Stimulated activated CD8-positive, alpha-beta memory T cell treated with anti-CD3 and anti-CD28 coated beads, Interleukin-15, amount 100 ng/mL, for 48 hours (primary cell): ENCODE measurements around the gene VAMP5.
A peak's percentile ranks its signal among the peaks of the same experiment; 100 is the strongest.
"Not testable (repeated sequence)": the region's sequence is repeated elsewhere in the genome, so short reads cannot be mapped to it uniquely, and the experiment has no call there.

Source experiments
- DNase-seq, 2 donors: peaks; one replicate each; pipeline ENCODE4 v3.0.0-alpha.2; 2020; ENCODE audit warnings: low read depth in 2 of 2

The VAMP5 gene

GRCh38 chr2:85601771-85602475 lies 17.7 kb downstream of the VAMP5 start:
- no peak for DNase-seq

- DNase-seq, result peak; percentile 87 to 88
Measured at GRCh38 chr2:85602476-85603234, 18.4 kb downstream of the VAMP5 start, which contains the start of gene TMEM150A. TMEM150A (minus strand) TSS chr2:85602698; CDS start chr2:85601948, 750 bp downstream.

- DNase-seq, result not testable (repeated sequence)
Measured at GRCh38 chr2:85604133-85604444, 19.9 kb downstream of the VAMP5 start.

GRCh38 chr2:85604568-85605339 lies 20.5 kb downstream of the VAMP5 start:
- DNase-seq, result no peak

GRCh38 chr2:85605406-85606115 lies 21.3 kb downstream of the VAMP5 start:
- DNase-seq, result no peak

- no peak for DNase-seq
Measured at GRCh38 chr2:85606116-85606455, 21.9 kb downstream of the VAMP5 start.

GRCh38 chr2:85607268-85608215 lies 23.3 kb downstream of the VAMP5 start:
- no peak for DNase-seq

GRCh38 chr2:85611217-85611704 lies 27.0 kb downstream of the VAMP5 start:
- DNase-seq, result no peak

GRCh38 chr2:85611705-85612587 lies 27.7 kb downstream of the VAMP5 start, which contains the start of gene C2orf68:
C2orf68 (minus strand) TSS chr2:85612066; CDS start chr2:85611984, 82 bp downstream.
- DNase-seq, result peak; percentile 88 to 89

GRCh38 chr2:85613717-85614515 lies 29.7 kb downstream of the VAMP5 start:
- DNase-seq, result no peak

GRCh38 chr2:85614757-85615156 lies 30.5 kb downstream of the VAMP5 start:
- DNase-seq, result not testable (repeated sequence)

GRCh38 chr2:85615413-85615728 lies 31.1 kb downstream of the VAMP5 start:
- no peak for DNase-seq

GRCh38 chr2:85617723-85618122 lies 33.5 kb downstream of the VAMP5 start:
- not testable (repeated sequence) for DNase-seq

GRCh38 chr2:85619617-85620016 lies 35.4 kb downstream of the VAMP5 start:
- DNase-seq, result no peak

GRCh38 chr2:85621338-85621737 lies 37.1 kb downstream of the VAMP5 start:
- DNase-seq, result no peak

- DNase-seq, result no peak
Measured at GRCh38 chr2:85623991-85624390, 39.8 kb downstream of the VAMP5 start.

- DNase-seq, result no peak
Measured at GRCh38 chr2:85628658-85629057, 44.4 kb downstream of the VAMP5 start.

- DNase-seq, result no peak
Measured at GRCh38 chr2:85631316-85631715, 47.1 kb downstream of the VAMP5 start.

- DNase-seq, result no peak
Measured at GRCh38 chr2:85635011-85635410, 50.8 kb downstream of the VAMP5 start.
